B cell (primary cell): Measurements from ENCODE around the gene GPAT3. TPM values are rescaled to one million over a fixed set of nuclear protein-coding genes. Genes with fewer than 3 reads are reported as not detected.

ENCODE experiments used
- ATAC-seq: fragments of 200-7000 bp; cut with Tn5 transposase; one replicate; pipeline ENCODE4 v1.10.0; 2021; ENCODE audit warnings: low read depth, mild to moderate bottlenecking, moderate number of reproducible peaks, moderate library complexity
- CTCF ChIA-PET: fragments of 350-600 bp; sonication (Branson Sonifier 250); formaldehyde crosslinking; loops from one replicate; lab custom pipeline; 2021; ENCODE audit warnings: antibody characterized with exemption, inconsistent platforms; lab: Charles Lee
- POLR2A ChIA-PET: fragments of 350-600 bp; sonication (Branson Sonifier 250); formaldehyde crosslinking; loops from one replicate; lab custom pipeline; 2021; ENCODE audit warnings: antibody characterized with exemption; lab: Charles Lee
- DNase-seq: peaks from one replicate; pipeline ENCODE4 v3.0.0; 2013
- H2AFZ ChIP-seq: 2 replicates; pipeline ENCODE4 v1.6.1; 2012; ENCODE audit warnings: mild to moderate bottlenecking, low read depth, low read length; ENCODE audit not compliant: insufficient read depth, poor library complexity, severe bottlenecking
- H3K27ac ChIP-seq, 2 donors: 1 replicate in 1 of 2; 2 replicates in 1 of 2; pipeline ENCODE4 v1.5.1; 2012 to 2013; ENCODE audit warnings: low read length in 2 of 2, mild to moderate bottlenecking in 2 of 2, moderate library complexity in 1 of 2
- H3K27me3 ChIP-seq, 4 experiments: fragments of 200-600 bp in 1 of 4; sonication (generic) in 1 of 4; replicated peaks in 1 of 4; 1 replicate in 2 of 4; 2 replicates in 2 of 4; pipeline versions ENCODE4 v1.6.1 to v1.7.0; 2013 to 2016; ENCODE audit warnings: low read length in 3 of 4, mild to moderate bottlenecking in 2 of 4, mixed read lengths in 1 of 4, moderate library complexity in 1 of 4; ENCODE audit not compliant: insufficient read depth in 4 of 4, control insufficient read depth in 3 of 4; ENCODE audit errors: control extremely low read depth in 1 of 4
- H3K36me3 ChIP-seq, 2 experiments: replicated peaks in 1 of 2; 1 replicate in 1 of 2; 2 replicates in 1 of 2; pipeline versions ENCODE4 v1.6.1 to v1.7.1; 2013; ENCODE audit warnings: low read length in 1 of 2; ENCODE audit not compliant: insufficient read depth in 2 of 2, control insufficient read depth in 1 of 2; ENCODE audit errors: control extremely low read depth in 1 of 2, extremely low read depth in 1 of 2
- H3K4me1 ChIP-seq, 2 donors: fragments of 200-600 bp in 1 of 2; sonication (generic) in 1 of 2; 1 replicate in 1 of 2; 2 replicates in 1 of 2; pipeline versions ENCODE4 v1.5.1 to v1.6.1; 2013 to 2017; ENCODE audit warnings: low read length in 2 of 2; ENCODE audit not compliant: control insufficient read depth in 2 of 2, insufficient read depth in 2 of 2
- H3K4me2 ChIP-seq: replicated peaks from 2 replicates; pipeline ENCODE3; 2012; ENCODE audit warnings: mild to moderate bottlenecking, low read depth, low read length; ENCODE audit not compliant: poor library complexity, severe bottlenecking
- H3K4me3 ChIP-seq, 5 experiments: fragments of 200-600 bp in 1 of 5; sonication (generic) in 1 of 5; 1 replicate in 3 of 5; 2 replicates in 2 of 5; pipeline versions ENCODE4 v1.5.1 to v1.7.0; 2011 to 2016; ENCODE audit warnings: low read length in 4 of 5, mild to moderate bottlenecking in 4 of 5, low read depth in 2 of 5, control low read depth in 1 of 5, moderate library complexity in 1 of 5; ENCODE audit not compliant: insufficient read depth in 1 of 5; ENCODE audit errors: control extremely low read depth in 1 of 5, extremely low read depth in 1 of 5
- H3K79me2 ChIP-seq: fragments of 200-600 bp; sonication (generic); one replicate; pipeline ENCODE4 v1.6.0; 2016; ENCODE audit warnings: low read length; ENCODE audit not compliant: control insufficient read depth, insufficient read depth
- H3K9ac ChIP-seq: fragments of 200-600 bp; sonication (generic); 2 replicates; pipeline ENCODE4 v1.6.1; 2017; ENCODE audit warnings: mild to moderate bottlenecking, low read length, moderate library complexity
- H3K9me3 ChIP-seq, 3 donors: one replicate each; pipeline versions ENCODE4 v1.6.1 to v1.7.1; 2013; ENCODE audit warnings: low read length in 2 of 3; ENCODE audit not compliant: control insufficient read depth in 2 of 3, insufficient read depth in 1 of 3; ENCODE audit errors: control extremely low read depth in 1 of 3
- H4K20me1 ChIP-seq: 2 replicates; pipeline ENCODE4 v1.6.0; 2012; ENCODE audit warnings: mild to moderate bottlenecking, low read length; ENCODE audit not compliant: insufficient read depth, control insufficient read depth, poor library complexity, severe bottlenecking
- H3K27ac Mint-ChIP-seq: one replicate; pipeline ENCODE4 v1.8.0; 2021; ENCODE audit warnings: mixed read lengths
- H3K27me3 Mint-ChIP-seq: one replicate; pipeline ENCODE4 v1.8.0; 2021; ENCODE audit warnings: mixed read lengths
- H3K4me1 Mint-ChIP-seq: one replicate; pipeline ENCODE4 v1.8.0; 2021; ENCODE audit warnings: mixed read lengths
- H3K4me3 Mint-ChIP-seq: one replicate; pipeline ENCODE4 v1.8.0; 2021; ENCODE audit warnings: mixed read lengths
- H3K9me3 Mint-ChIP-seq: one replicate; pipeline ENCODE4 v1.8.0; 2022; ENCODE audit warnings: mixed read lengths; ENCODE audit not compliant: insufficient read depth
- CTCF ChIP-seq: fragments of 200-600 bp; IDR thresholded peaks from one replicate; pipeline ENCODE4 v1.8.0; 2022; ENCODE audit warnings: antibody characterized with exemption, mild to moderate bottlenecking
- EZH2 ChIP-seq: IDR thresholded peaks from 2 replicates; pipeline ENCODE4 v1.6.1; 2012; ENCODE audit warnings: borderline replicate concordance, low read depth, mild to moderate bottlenecking, moderate library complexity, low read length; ENCODE audit not compliant: insufficient read depth, poor library complexity, severe bottlenecking
- WGBS: methylation state at CpG from one replicate; pipeline ENCODE4 v1.1.5; 2013; ENCODE audit warnings: missing lambda C conversion rate; ENCODE audit not compliant: insufficient coverage; 5-methylcytosine and 5-hydroxymethylcytosine counted together
- intact Hi-C: fragments of 100-400 bp; cut with micrococcal nuclease; formaldehyde crosslinking; loops from one replicate; pipeline ENCODE4 v1.10.0; 2022
- polyA plus RNA-seq: library from polyadenylated mRNA; depleted of rRNA; stranded (reverse); fragments of >200 nt; gene quantifications from 2 replicates; pipeline ENCODE4 v1.2.3, GENCODE V29; 2012
- total RNA-seq, 2 donors: library from RNA; stranded (reverse); fragments of 120-200 nt in 1 of 2; gene quantifications; 1 replicate in 1 of 2; 2 replicates in 1 of 2; pipeline versions ENCODE4 v1.2.3 to v1.2.4, GENCODE V29; 2013 to 2022

GPAT3 gene
- total and polyA plus RNA-seq, 2 donors (not counting 1 experiment from before 2014, with no cell fraction given): 0.06 to 0.89 TPM

- Histone ChIP-seq H4K20me1 (no peaks in the 10 kb centered on the region), H3K9me3 (peaks cover 2 to 19% (median 19%) of the 10 kb centered on the region in 3 donors), H3K36me3 (no peaks in the 10 kb centered on the region), H2AFZ (no peak overlapping the region), H3K27me3 (peaks cover 0 to 7% (median 1%) of the 10 kb centered on the region in 4 experiments), H3K4me1 (no peaks in the 10 kb centered on the region), H3K4me3 (no peak overlapping the region), H3K4me2 (no peak overlapping the region), H3K79me2 (no peaks in the 10 kb centered on the region), H3K9ac (no peak overlapping the region), H3K27ac (no peak overlapping the region)
- ChIA-PET POLR2A (no interaction called here), CTCF (no interaction called here)
- TF ChIP-seq CTCF: no peak
- TF ChIP-seq EZH2: no peak
- H3K27ac Mint-ChIP-seq: no peak overlapping the region
- no peak overlapping the region for H3K4me3 Mint-ChIP-seq
- no peak for ATAC-seq
- DNase-seq: no peak
- intact Hi-C loops: no loop called here
- no peaks in the 10 kb centered on the region for H3K4me1 Mint-ChIP-seq
- no CpG with 5 or more reads among the region's 1 CpG for WGBS
- peaks cover 7% of the 10 kb centered on the region for H3K9me3 Mint-ChIP-seq
- H3K27me3 Mint-ChIP-seq: peaks cover 22% of the 10 kb centered on the region
Observed at GRCh38 chr4:83625821-83626220, 89.9 kb downstream of the GPAT3 start.

GRCh38 chr4:83626245-83626836 lies 90.4 kb downstream of the GPAT3 start:
- peaks cover 0 to 3% (median 1%) of the 10 kb centered on the region in 4 experiments for H3K27me3 ChIP-seq
- no peak for ATAC-seq
- intact Hi-C loops: no loop called here
- H3K27me3 Mint-ChIP-seq: peaks cover 19% of the 10 kb centered on the region
- POLR2A ChIA-PET: no interaction called here
- H3K27ac Mint-ChIP-seq: no peak overlapping the region
- H3K27ac ChIP-seq: no peak overlapping the region
- no peaks in the 10 kb centered on the region for H4K20me1 ChIP-seq
- H3K4me2 ChIP-seq: no peak overlapping the region
- H3K9me3 ChIP-seq: peaks cover 2 to 16% (median 15%) of the 10 kb centered on the region in 3 donors
- CTCF ChIA-PET: no interaction called here
- H3K4me3 Mint-ChIP-seq: no peak overlapping the region
- WGBS: 95% methylated on average over 8 of the region's 11 CpGs
- DNase-seq: no peak
- no peak overlapping the region for H2AFZ ChIP-seq
- H3K4me1 ChIP-seq: no peaks in the 10 kb centered on the region
- peaks cover 7% of the 10 kb centered on the region for H3K9me3 Mint-ChIP-seq
- H3K4me1 Mint-ChIP-seq: no peaks in the 10 kb centered on the region
- H3K36me3 ChIP-seq: no peaks in the 10 kb centered on the region
- H3K9ac ChIP-seq: no peak overlapping the region
- TF ChIP-seq CTCF: no peak
- no peak overlapping the region for H3K4me3 ChIP-seq
- H3K79me2 ChIP-seq: no peaks in the 10 kb centered on the region
